AML-193 (cell line): ENCODE data around the gene SMYD3.
"Not testable (repeated sequence)": the region's sequence is repeated elsewhere in the genome, so short reads cannot be mapped to it uniquely, and the experiment has no call there.

Experiments
- DNase-seq, 2 experiments: peaks; one replicate each; lab custom pipeline; 2025; lab: John Stamatoyannopoulos, UW

The SMYD3 gene

DNA sequence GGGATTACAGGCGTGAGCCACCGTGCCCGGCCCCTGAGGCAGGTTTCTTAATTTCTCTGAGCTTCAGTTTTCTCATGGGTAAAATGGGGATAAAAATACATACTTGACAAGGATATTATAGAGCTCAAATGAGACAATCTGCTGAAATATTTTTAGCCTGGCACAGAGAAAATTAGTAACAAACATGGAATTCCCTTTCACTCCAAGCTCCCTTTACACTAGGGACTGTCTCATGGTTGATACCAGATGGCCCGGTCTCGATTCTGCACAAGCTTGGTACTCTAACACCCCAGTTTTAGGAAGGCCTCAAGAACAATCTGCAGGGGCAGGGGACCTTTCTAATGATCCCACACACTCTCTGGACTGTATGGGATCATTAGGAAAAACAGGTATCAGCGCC, 671.7 kb downstream of the SMYD3 start:
- no peak for DNase-seq

- no peak for DNase-seq
Measured at GRCh38 chr1:245834002-245834401, 673.1 kb downstream of the SMYD3 start.

- no peak for DNase-seq
Measured at GRCh38 chr1:245832771-245833527, 674.1 kb downstream of the SMYD3 start.

DNA sequence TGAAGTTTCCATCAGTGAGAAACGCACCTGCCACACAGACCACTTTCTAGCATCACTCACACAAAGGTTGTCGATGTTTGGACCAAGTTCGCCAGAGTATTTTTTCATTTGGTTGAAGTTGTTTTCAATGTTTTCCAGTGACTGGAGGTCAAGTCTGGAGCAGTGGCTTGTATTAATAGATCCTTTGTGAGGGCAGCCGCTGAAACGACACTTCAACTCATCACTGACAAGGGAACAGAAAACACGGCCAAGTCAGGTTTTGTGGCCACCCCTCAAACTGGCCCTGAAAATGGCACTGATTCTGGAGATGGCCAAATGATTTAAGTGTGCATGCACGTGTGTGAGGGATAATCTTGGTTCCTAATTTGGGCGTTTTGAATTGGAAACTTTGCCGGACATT, 675.6 kb downstream of the SMYD3 start:
- DNase-seq, result no peak

DNA sequence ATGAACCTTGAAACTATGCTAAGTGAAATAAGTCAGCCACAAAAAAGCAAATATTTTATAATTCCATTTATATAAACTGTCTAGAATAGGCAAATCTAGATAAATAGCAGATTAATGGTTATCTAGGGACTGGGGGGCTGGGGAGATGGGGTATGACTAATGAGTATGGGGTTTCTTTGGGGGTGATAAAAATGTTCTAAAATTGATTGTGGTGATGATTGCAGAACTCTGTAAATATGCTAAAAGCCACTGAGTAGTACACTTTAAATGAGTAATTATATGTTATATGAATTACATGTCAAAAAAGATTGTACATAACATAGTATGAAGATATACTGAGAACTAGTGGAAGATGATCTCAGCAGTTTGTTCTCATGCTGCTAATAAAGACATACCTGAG, 677.3 kb downstream of the SMYD3 start:
- DNase-seq, result no peak

DNA sequence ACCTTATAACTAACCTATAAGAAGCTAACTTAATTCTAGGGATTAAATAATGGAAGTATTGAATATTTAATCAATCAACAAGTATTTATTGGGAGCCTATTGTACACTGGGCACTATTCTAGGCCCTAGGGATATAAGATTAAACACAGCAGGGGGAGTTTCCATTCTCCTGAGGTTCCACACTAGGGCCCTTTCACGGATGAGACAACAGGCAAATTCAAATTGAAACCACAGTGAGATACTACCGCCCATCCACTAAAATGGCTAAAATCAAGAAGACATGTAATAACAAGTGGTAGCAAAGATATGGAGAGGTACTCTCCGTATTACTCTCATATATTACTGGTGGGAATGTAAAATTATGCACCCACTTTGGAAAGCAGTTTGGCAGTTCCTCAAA, 677.9 kb downstream of the SMYD3 start:
- no peak for DNase-seq

DNA sequence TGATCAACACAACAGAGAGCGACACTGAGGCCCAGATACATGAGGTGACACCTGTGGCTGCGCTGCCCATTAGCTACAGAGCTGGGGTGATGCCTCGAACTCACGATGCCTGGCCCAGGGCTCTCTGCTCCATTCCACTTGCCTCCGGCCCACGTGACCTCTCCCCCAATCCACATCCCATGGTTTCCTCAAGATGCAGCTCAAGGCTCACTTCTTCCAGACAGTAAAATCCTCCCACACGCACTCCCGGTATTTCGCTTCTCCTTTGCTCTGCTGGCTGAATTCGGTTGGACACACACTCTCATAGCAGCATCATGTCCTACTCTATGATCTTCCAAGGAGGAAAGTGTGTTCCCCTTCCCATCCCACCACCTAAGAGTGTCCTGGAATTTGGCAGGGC, 679.8 kb downstream of the SMYD3 start:
- DNase-seq, result no peak

DNA sequence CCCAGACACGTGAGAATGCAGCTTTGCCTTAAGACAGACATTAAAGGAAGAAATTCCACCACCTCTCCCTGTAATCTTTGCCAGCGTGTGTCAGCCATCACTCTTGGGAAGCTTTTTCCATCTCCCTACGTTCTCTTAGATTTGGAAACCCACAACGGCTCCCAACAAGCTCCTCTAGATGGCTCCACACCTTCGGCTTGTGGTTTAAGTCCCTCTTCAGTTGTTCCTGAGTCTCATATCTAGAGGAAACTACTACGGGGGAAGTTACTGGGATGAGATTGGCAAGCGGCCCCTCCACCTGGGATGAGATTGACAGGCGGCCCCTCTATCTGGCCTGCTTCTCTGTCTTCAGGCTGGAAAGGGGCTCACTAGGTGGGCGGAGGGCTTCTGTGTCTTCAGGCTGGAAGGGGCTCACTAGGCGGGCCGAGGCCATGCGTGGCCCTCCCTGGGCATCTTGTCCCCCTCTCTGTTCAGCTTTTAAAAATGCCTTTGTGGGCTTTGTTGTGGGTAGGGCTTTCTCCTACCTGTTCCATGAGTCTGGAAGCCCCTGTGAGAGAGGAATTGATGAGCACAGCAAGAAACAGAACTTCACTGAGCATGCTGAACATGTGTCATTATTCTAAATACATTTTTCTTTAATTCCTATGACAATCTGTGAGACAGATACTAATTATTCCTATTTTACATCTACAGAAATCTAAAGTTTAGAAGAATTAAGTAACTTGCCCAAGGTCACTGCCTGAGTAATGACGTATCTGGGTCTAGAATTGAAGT, 681.8 kb downstream of the SMYD3 start:
- no peak for DNase-seq

DNA sequence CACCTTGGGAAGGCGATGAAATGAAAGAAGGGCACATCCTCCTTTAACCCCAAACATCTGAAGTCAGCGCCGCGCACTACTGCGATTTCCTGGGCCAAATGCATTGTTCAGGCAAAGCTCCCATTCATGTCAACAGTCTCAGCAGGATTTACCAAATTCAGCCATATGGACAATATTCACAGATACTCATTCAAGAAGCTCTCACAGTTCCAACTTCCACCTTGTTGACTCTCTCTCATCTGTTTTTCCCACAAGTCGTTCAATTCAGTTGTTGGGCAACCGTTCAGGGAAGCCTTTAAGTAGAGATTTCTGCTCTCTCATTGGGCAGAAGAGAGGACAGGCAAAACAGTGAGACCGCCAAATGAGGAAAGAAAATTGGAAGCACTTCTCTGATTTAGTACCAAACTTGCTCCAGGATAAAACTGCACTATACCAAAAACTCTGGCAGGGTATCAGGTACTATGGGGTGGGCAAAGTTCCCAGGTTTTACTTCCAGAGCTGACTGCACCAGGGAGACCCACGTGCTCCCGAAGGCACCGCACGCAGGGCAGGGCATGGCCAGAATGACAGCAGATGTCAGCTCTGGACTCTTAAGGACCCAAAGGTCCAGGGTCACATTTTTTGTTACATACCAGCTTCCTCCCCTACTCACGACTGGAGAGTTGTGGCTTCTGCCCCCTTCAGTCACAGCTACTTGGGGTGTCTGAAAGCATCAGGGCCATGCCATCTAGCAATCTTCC, 683.5 kb downstream of the SMYD3 start:
- no peak for DNase-seq

DNA sequence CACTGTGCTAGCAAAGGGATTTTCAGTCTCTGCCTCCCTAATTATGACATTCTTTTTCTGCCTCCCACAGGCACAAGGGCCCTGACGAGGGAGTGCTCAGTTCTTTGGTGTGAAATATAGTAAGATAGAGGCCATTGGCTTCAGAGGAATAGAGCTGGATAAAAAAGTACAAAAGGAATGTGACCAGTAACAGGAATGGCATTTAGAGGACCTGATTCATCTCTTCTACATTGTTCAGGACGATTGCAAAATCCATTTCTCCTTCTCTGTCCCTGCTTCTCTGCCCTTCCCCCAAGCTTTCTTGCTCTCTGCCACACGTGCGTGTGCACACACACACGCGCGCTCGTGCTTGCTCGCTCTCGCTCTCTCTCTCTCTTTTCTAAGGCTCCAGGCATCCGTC, 684.1 kb downstream of the SMYD3 start:
- DNase-seq, result no peak

GRCh38 chr1:245818363-245818762, 688.7 kb downstream of the SMYD3 start:
- not testable (repeated sequence) for DNase-seq

- not testable (repeated sequence) for DNase-seq
Measured at GRCh38 chr1:245816496-245816895, 690.6 kb downstream of the SMYD3 start.

GRCh38 chr1:245814651-245815050, 692.4 kb downstream of the SMYD3 start:
- no peak for DNase-seq

DNA sequence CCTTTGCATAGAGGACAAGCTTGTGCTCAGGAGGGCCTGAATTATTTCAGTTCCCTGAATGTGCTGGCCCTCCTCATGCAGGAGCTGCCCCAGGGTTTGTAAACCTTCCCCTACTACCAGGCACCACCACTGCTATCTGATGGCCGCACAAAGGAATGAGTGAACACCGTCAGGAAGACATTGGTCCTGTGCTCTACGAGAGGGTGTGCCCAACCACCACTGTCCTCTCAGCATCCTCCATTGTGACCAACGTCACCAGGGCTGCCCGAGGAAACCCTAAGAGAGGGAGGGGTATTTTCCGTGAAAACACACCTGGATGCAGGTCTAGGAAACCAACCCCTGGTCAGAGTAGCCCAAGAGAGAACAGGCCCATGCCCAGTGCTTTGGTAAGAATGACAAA, 694.8 kb downstream of the SMYD3 start:
- DNase-seq, result no peak

DNA sequence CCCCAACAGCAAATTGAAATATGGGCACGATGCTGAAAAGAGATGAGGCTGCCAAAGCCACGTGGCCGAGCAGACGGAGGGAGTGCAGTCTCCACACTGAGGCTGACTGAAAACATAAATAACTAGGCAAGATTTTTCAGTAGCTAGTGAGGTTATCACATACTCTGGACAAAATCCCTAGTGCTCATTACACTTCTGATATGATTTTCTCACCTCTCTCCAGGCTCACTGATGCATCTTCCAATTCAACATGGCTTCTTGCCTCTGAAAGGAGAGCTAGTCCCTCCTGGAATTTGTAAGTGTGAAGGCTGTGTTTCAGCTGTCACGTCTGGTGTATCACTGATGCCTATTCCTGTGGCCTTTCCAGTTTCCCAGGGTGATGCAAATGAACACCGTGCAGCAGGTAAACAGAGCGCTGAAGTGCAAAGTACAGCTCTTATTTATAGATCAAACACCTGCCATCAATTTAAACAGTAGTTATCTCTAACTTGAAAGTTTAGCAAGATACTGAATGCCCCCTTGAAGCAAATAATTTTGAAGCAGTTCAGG, 696.2 kb downstream of the SMYD3 start:
- no peak for DNase-seq

GRCh38 chr1:245810181-245810769, 696.8 kb downstream of the SMYD3 start:
- DNase-seq, result no peak

GRCh38 chr1:245809361-245809760, 697.7 kb downstream of the SMYD3 start:
- DNase-seq, result no peak

DNA sequence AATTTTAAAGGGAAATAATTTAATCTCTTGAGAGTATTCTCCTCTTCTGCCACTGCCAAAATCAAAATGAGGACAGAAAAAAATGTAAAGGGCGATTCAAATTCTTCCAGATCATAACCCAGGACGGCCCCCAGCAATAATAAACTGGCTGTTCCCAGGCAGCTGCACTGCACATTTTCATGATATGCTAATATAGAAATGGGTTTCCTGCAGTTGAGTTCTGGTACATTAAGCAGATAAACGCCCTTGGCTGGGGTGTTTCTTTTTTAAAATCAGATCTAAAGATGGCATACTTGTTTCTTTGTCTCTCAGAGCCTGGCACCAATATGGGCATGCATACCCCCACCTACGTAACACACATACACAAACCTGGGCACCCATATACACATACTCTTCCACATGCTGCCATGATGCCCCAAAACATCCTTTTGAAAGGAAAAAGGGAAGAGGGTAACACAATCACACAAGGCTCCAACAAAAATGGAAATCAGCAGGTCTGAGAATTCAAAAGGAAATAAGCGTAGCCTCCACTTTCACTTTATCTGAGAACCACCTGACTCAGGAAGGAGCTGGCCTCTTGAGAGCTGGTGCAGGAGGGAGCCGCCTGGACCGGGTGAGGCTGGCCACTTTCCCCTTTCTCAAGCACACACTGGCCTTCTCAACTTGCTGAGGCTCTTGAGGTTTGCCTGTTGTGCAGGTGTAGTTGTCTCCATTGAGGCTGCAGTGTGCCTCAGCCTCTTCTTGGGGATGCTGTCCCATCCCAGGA, 698.9 kb downstream of the SMYD3 start:
- DNase-seq, result no peak

DNA sequence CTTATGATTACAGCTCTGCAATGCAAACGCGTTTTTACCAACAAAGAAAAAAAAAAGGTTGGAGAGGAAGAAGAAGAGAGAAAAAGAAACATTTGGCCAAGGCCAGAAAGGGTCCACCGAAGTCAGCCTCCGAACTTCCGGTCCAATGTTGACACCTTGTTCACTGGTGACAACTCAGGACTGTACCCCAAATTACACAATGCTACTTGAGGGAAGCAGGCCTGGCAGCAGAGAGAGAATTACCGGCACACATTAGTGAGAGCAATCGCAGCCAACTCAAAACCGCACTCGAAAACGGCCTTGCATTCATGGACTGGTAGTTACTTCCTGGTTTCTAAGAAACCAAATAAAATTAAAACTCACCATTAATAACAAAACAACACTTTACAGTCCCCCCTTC, 699.8 kb downstream of the SMYD3 start:
- no peak for DNase-seq

- DNase-seq, result no peak
Measured at GRCh38 chr1:245805532-245805931, 701.5 kb downstream of the SMYD3 start.

GRCh38 chr1:245804696-245805095, 702.4 kb downstream of the SMYD3 start:
- DNase-seq, result no peak
